Epithelial cell of esophagus (primary cell): ENCODE measurements around the gene B4GALT3.
"Not testable (repeated sequence)": the region's sequence is repeated elsewhere in the genome, so short reads cannot be mapped to it uniquely, and the experiment has no call there.

Source experiments
- DNase-seq: peaks from one replicate; pipeline ENCODE4 v3.0.0; 2010; ENCODE audit warnings: low read depth
- H3K4me3 ChIP-seq: 2 replicates; pipeline ENCODE4 v1.5.1; 2011; ENCODE audit warnings: mild to moderate bottlenecking, low read length, control low read depth
- CTCF ChIP-seq: IDR thresholded peaks from 2 replicates; pipeline ENCODE4 v1.5.1; 2011; ENCODE audit warnings: low read depth, mild to moderate bottlenecking, low read length, control low read depth, inconsistent platforms; ENCODE audit not compliant: insufficient read depth; ENCODE audit errors: missing control alignments

Gene B4GALT3

GRCh38 chr1:161177112-161177935 lies at the start of gene B4GALT3:
Gene B4GALT3 (minus strand): TSS chr1:161177507. CDS start chr1:161176060, 1,447 bp downstream.
- no peak for TF ChIP-seq CTCF
- peak; percentile 83 for DNase-seq
- H3K4me3 ChIP-seq, result peak within 1 kb of the TSS; percentile 95

- no peak for DNase-seq
- H3K4me3 ChIP-seq, result peak overlapping the region; percentile 98
- no peak for TF ChIP-seq CTCF
Measured at GRCh38 chr1:161226759-161227158, 49.5 kb upstream of the B4GALT3 start.

- H3K4me3 ChIP-seq, result peak overlapping the region; percentile 98
- no peak for TF ChIP-seq CTCF
- no peak for DNase-seq
Measured at GRCh38 chr1:161226320-161226711, 49.0 kb upstream of the B4GALT3 start.

- TF ChIP-seq CTCF, result peak; percentile 69
- peak; percentile 99 for DNase-seq
Measured at GRCh38 chr1:161225534-161226319, 48.4 kb upstream of the B4GALT3 start, which contains the start of gene TOMM40L. Gene TOMM40L (plus strand): TSS chr1:161226060. CDS start chr1:161226490, 430 bp downstream.

GRCh38 chr1:161225178-161225533 lies 47.8 kb upstream of the B4GALT3 start:
- no peak overlapping the region for H3K4me3 ChIP-seq
- DNase-seq, result no peak
- no peak for TF ChIP-seq CTCF

More at GRCh38 chr1:161225534-161226319, 48.4 kb upstream of the B4GALT3 start, which contains the start of gene TOMM40L:
- H3K4me3 ChIP-seq, result peak within 1 kb of the TSS; percentile 98

GRCh38 chr1:161224695-161225087 lies 47.4 kb upstream of the B4GALT3 start:
- not testable (repeated sequence) for H3K4me3 ChIP-seq

More at GRCh38 chr1:161224695-161225087, 47.4 kb upstream of the B4GALT3 start:
- DNase-seq, result not testable (repeated sequence)
